HG03432 (cell line): ENCODE data around the gene FSD1.
"Not testable (repeated sequence)": the region's sequence is repeated elsewhere in the genome, so short reads cannot be mapped to it uniquely, and the experiment has no call there.

Source experiments
- ATAC-seq: cut with Tn5 transposase; IDR thresholded peaks from one replicate; pipeline ENCODE4 v1.9.1; 2021; ENCODE audit warnings: mild to moderate bottlenecking, moderate library complexity; ENCODE audit not compliant: unreplicated experiment

Gene FSD1

GRCh38 chr19:4342314-4342614, 37.9 kb downstream of the FSD1 start:
- ATAC-seq, result no peak

- ATAC-seq, result peak; percentile 79
These were observed 38.4 kb downstream of the FSD1 start for GRCh38 chr19:4342615-4343369.

- ATAC-seq, result peak; percentile 62
These were observed 39.2 kb downstream of the FSD1 start, which contains the start of gene MPND for GRCh38 chr19:4343370-4344307. Gene MPND, plus strand, starts transcription at chr19:4343562. Its CDS starts 32 bp downstream, at chr19:4343594.

- no peak for ATAC-seq
These were observed 41.1 kb downstream of the FSD1 start for GRCh38 chr19:4345342-4346019.

GRCh38 chr19:4346020-4346383, 41.6 kb downstream of the FSD1 start:
- ATAC-seq, result no peak

- no peak for ATAC-seq
These were observed 43.1 kb downstream of the FSD1 start for GRCh38 chr19:4347521-4347920.

- ATAC-seq, result not testable (repeated sequence)
These were observed 44.8 kb downstream of the FSD1 start for GRCh38 chr19:4349225-4349624.

GRCh38 chr19:4350111-4350510, 45.7 kb downstream of the FSD1 start:
- ATAC-seq, result no peak

- ATAC-seq, result no peak
These were observed 46.3 kb downstream of the FSD1 start for GRCh38 chr19:4350726-4351125.

GRCh38 chr19:4352701-4353121, 48.3 kb downstream of the FSD1 start:
- ATAC-seq, result no peak

- ATAC-seq, result no peak
These were observed 49.9 kb downstream of the FSD1 start for GRCh38 chr19:4354282-4354681.

- ATAC-seq, result no peak
These were observed 50.5 kb downstream of the FSD1 start for GRCh38 chr19:4354897-4355296.

- ATAC-seq, result no peak
These were observed 52.8 kb downstream of the FSD1 start for GRCh38 chr19:4357095-4357797.

- ATAC-seq, result no peak
These were observed 53.5 kb downstream of the FSD1 start for GRCh38 chr19:4357921-4358326.

- no peak for ATAC-seq
These were observed 54.6 kb downstream of the FSD1 start for GRCh38 chr19:4358709-4359626.

- ATAC-seq, result no peak
These were observed 55.2 kb downstream of the FSD1 start for GRCh38 chr19:4359627-4360000.

GRCh38 chr19:4360081-4360569, 55.7 kb downstream of the FSD1 start:
- ATAC-seq, result no peak

- no peak for ATAC-seq
These were observed 56.3 kb downstream of the FSD1 start for GRCh38 chr19:4360641-4361151.
